Stimulated activated naive CD8-positive, alpha-beta T cell treated with anti-CD3 and anti-CD28 coated beads, Interleukin-15, Interleukin-2, amounts not matched to agents 100 U/mL and 50 U/mL, for 24 hours (primary cell): ENCODE results near the gene MCUR1.
"Not testable (repeated sequence)": the region's sequence is repeated elsewhere in the genome, so short reads cannot be mapped to it uniquely, and the experiment has no call there.

Experiments
- ATAC-seq: fragments of 150-1000 bp; cut with Tn5 transposase; one replicate; pipeline ENCODE4 v1.10.0; 2021
- DNase-seq: peaks from one replicate; pipeline ENCODE4 v3.0.0; 2021

Gene MCUR1, protein sequence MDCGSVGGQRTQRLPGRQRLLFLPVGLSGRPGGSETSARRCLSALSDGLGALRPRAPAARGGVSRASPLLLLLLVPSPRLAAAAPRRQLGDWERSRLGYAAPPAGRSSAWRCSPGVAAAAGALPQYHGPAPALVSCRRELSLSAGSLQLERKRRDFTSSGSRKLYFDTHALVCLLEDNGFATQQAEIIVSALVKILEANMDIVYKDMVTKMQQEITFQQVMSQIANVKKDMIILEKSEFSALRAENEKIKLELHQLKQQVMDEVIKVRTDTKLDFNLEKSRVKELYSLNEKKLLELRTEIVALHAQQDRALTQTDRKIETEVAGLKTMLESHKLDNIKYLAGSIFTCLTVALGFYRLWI

GRCh38 chr6:13814176-13814937 is at the start of gene MCUR1:
Gene MCUR1, minus strand, starts transcription at chr6:13814557. Its CDS starts 128 bp downstream, at chr6:13814429.
- ATAC-seq (peak; percentile 92), DNase-seq (peak; percentile 88)

- ATAC-seq, result no peak
- no peak for DNase-seq
These were observed 49.4 kb upstream of the MCUR1 start for GRCh38 chr6:13863699-13864155.

DNA sequence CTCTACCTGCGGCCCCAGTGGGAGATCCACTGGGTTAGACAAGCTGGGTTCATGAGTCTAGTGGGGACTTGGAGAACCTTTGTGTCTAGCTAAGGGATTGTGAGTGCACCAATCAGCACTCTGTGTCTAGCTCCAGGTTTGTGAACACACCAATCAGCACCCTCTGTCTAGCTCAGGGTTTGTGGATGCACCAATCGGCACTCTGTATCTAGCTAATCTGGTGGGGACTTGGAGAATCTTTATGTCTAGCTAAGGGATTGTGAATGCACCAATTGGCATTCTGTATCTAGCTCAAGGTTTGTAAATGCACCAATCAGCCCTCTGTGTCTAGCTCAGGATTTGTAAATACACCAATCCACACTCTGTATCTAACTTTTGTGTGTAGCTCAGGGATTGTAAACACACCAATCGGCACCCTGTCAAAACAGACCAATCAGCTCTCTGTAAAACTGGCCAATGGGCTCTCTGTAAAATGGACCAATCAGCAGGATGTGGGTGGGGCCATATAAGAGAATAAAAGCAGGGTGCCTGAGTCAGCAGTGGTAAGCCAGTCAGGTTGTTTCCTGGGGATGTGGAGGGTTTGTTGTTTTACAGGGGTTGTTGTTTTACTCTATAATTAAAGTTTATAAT is 46.3 kb upstream of the MCUR1 start:
- not testable (repeated sequence) for DNase-seq, ATAC-seq

DNA sequence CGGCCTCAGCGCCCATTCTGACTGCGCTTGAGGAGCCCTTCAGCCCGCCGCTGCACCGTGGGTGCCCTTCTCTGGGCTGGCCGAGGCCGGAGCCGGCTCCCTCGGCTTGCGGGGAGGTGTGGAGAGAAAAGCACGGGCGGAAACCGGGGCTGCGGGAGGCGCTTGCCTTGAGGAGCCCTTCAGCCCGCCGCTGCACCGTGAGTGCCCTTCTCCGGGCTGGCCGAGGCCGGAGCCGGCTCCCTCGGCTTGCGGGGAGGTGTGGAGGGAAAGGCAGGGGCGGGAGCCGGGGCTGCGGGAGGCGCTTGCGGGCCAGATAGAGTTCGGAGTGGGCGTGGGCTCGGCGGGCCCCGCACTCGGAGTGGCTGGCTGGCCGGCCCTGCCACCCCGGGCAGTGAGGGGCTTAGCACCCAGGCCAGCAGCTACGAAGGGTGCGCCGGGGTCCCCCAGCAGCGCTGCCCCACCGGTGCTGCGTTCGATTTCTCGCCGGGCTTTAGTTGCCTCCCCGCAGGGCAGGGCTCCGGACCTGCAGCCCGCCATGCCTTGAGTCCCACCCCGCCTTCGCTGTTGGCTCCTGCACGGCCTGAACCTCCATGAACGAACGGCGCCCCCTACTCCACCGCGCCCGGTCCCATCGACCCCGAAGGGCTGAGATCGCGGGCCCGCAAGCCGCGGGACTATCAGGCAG is 45.7 kb upstream of the MCUR1 start:
- DNase-seq (no peak), ATAC-seq (no peak)

- ATAC-seq, result no peak
- no peak for DNase-seq
These were observed 40.4 kb upstream of the MCUR1 start for GRCh38 chr6:13854716-13855250.

DNA sequence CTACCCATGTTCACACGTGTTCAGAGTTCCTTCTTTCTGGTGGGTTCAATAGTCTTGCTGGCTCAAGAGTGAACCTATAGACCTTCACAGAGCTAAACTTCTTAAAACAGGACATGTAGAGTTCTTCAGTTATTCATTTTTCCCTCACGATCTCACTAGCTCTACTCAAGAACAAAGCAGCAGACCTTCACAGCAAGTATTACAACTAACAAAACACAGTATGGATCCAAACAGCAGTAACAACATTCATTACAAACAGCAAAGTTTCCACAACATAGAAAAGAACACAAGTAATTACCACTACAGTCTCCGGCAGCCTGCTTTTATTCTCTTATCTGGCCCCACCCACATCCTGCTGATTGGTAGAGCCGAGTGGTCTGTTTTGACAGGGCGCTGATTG is 39.5 kb upstream of the MCUR1 start:
- no peak for ATAC-seq
- no peak for DNase-seq

DNA sequence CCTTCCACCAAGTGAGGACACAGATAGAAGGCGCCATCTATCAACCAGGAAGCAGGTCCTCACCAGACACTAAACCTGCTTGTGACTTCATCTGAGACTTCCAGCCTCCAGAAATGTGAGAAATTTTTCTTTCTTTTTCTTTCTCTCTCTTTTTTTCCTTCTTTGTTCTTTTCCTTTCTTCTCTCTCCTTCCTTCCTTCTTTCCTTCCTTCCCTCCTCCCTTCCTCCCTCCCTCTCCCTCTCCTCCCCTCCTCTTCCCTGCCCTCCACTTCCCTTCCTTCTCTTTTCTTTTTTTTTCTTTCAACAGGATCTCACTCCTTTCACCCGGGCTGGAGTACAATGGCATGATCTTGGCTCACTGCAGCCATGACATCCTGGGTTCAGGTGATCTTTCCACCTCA is 37.4 kb upstream of the MCUR1 start:
- no peak for ATAC-seq
- DNase-seq, result no peak

GRCh38 chr6:13851330-13851729 is 37.0 kb upstream of the MCUR1 start:
- no peak for DNase-seq
- no peak for ATAC-seq

- peak; percentile 68 for ATAC-seq
- not testable (repeated sequence) for DNase-seq
These were observed 36.3 kb upstream of the MCUR1 start for GRCh38 chr6:13850690-13851089.

DNA sequence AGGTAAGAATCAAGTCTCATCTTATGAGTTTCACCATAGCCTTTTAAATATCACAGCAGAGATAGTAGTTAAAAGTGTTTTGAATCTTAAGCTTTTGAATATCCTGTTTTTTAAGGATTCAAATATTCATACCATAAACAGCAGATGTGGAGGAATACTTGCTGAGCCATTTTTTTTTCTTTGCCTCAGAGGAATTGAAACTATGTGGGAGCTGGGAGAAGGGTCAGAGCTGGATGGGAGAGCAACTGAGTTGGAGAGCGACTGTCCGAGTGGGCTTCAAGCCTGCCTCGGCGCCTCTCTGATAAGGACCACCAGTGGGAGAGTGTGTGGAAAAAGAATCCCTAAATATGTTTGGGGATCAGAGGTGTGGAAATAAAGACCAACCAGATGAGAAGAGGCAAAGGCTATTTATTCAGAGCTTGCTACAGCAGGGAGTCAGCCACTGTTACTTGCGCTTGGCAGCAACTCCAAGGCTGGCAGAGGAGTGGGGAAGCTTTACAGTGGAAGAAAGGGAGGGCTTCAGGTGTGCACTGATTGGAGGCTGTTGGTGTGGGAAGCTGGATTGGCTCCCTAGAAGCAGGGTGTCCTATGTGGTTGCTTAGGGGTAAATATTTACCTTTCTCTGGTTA is 34.3 kb upstream of the MCUR1 start:
- ATAC-seq (no peak), DNase-seq (no peak)

DNA sequence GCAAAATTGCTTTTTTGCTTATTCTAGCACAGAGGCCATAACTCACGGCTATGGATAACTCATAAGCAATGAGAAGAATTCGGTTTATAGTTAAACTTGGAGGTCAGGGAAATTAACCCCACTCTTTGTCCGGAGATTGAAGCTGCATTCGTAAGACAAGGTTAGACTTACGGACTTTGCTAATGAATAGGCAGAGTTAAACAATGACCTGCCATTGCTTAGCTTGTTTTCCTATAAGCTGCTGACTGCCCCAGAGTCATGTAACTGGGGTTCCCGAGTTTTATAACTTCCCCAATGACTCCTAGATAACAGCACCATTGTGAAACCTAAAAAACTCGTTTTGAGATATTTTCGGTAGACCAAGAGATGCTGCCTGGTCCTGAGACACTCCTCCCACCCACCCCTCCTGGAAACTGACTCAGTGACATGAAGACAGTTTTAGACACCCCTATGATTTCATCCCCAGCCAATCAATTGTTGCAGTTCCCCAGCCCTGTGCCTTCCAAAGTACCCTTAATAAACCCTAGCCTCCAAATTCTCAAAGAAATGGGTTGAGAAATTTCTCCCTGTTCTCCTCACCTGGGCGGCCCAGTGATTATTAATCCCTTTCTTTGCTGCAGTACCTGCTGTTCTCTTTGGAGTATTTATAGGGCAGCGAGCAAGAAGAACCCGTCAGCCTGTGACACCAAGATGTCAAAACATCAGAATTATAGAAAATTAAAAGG is 33.1 kb upstream of the MCUR1 start:
- DNase-seq (no peak), ATAC-seq (no peak)

DNA sequence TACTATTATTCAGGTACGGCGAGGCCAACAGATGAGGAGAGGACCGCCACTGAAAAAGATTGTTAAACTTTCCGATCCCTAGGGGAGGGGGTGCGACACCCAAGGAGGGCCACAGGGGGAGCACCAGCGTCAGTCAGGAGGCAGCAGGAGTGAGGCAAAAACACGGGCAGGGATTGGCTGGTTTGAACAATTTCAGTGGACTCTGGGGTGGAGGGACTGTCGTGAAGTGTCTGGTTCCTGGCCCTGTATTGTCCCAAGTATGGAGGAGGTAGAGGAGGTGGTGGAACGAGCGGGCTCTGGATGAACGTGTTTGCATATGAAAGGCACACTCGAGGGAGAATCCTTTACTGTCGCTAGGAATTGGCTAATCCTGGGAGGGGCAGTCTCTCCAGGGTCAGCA is 32.5 kb upstream of the MCUR1 start:
- no peak for ATAC-seq
- no peak for DNase-seq

- DNase-seq (no peak), ATAC-seq (no peak)
These were observed 27.6 kb upstream of the MCUR1 start for GRCh38 chr6:13841936-13842335.

GRCh38 chr6:13838616-13839015 is 24.3 kb upstream of the MCUR1 start:
- ATAC-seq (no peak), DNase-seq (no peak)

GRCh38 chr6:13836170-13836569 is 21.8 kb upstream of the MCUR1 start:
- DNase-seq (no peak), ATAC-seq (no peak)

DNA sequence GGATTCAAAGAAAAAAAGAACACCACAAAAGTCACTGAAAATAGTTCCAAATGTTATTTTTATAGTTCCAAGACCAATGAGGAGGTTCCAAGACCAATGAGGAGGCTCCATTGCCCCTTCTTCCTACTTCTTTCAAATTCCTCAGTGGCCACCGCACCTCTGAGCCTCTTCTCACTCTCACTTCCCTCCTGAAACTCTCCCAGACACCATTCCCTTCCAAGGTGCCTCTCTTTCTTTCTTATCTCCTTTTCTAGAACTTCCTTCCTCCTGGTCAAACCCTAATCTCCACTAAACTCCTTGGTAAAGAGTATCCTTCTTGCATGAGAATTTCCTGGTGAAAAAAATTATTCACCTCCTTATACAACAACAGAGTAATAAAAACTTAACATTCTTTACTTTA is 20.4 kb upstream of the MCUR1 start:
- DNase-seq, result no peak
- no peak for ATAC-seq

DNA sequence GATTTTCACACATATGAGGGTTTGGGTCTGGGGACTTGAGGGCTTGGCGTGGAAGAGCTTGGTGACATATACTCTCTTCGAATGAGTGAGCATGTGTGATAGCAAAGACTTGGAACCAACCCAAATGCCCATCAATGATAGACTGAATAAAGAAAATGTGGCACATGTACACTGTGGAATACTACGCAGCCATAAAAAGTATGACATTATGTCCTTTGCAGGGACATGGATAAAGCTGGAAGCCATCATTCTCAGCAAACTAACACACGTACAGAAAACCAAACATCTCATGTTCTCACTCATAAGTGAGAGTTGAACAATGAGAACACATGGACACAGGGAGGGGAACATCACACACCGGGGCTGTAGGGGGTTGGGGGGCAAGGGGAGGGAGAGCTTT is 19.7 kb upstream of the MCUR1 start:
- ATAC-seq, DNase-seq: not testable (repeated sequence)

GRCh38 chr6:13832778-13833177 is 18.4 kb upstream of the MCUR1 start:
- ATAC-seq (no peak), DNase-seq (no peak)

GRCh38 chr6:13831615-13832014 is 17.3 kb upstream of the MCUR1 start:
- no peak for ATAC-seq
- DNase-seq, result no peak

DNA sequence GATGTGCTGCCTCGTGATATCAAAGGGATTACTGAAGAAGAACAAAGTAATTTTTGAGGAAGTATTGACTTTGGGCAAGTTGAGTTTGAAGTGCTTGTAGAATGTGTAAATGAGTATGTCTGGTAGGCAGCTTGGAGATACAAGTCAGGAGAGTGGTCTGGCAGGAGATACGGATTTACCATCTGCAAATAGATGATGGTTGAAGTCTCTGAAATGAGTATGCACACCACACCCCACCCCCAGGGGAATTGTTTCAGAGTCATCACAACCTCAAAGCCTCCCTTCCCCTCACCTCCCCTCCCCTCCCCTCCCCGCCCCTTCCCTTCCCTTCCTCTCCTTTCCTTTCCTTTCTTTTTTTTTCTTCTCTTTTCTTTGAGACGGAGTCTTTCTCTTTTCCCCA is 16.4 kb upstream of the MCUR1 start:
- no peak for DNase-seq
- no peak for ATAC-seq

DNA sequence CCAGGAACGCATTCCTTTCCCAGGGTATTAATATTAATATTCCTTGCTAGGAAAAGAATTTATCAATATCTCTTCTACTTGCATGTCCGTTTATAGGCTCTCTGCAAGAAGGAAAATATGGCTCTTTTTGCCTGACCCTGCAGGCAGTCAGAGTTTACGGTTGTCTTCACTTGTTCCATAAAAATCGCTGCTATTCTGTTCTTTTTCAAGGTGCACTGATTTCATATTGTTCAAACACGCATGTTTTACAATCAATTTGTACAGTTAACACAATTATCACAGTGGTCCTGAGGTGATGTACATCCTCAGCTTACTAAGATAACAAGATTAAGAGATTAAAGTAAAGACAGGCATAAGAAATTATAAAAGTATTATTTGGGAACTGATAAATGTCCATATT is 15.1 kb upstream of the MCUR1 start:
- not testable (repeated sequence) for DNase-seq, ATAC-seq
